DOHH2 (cell line): ENCODE data around the gene IRX4.

ENCODE experiments used
- H3F3A ChIP-seq: fragments of 200-600 bp; sonication (generic), shearing (Covaris generic); 2 replicates; pipeline ENCODE4 v1.6.0; 2016; ENCODE audit warnings: antibody characterized with exemption, mild to moderate bottlenecking; ENCODE audit not compliant: control insufficient read depth, insufficient read depth
- H3K27ac ChIP-seq: fragments of 200-600 bp; sonication (generic); 2 replicates; pipeline ENCODE4 v1.5.1; 2014; ENCODE audit warnings: low read depth, mild to moderate bottlenecking, low read length, moderate library complexity
- H3K27me3 ChIP-seq: fragments of 200-600 bp; sonication (generic); 2 replicates; pipeline ENCODE4 v1.6.1; 2014; ENCODE audit warnings: mild to moderate bottlenecking, low read length, mixed read lengths; ENCODE audit not compliant: control insufficient read depth
- H3K36me3 ChIP-seq: fragments of 200-600 bp; sonication (generic); 2 replicates; pipeline ENCODE4 v1.6.1; 2014; ENCODE audit warnings: mild to moderate bottlenecking, low read length, moderate library complexity, mixed read lengths; ENCODE audit not compliant: control insufficient read depth
- H3K4me1 ChIP-seq: fragments of 200-600 bp; sonication (generic); 2 replicates; pipeline ENCODE4 v1.6.1; 2014; ENCODE audit warnings: mild to moderate bottlenecking, low read length, mixed read lengths; ENCODE audit not compliant: control insufficient read depth
- H3K4me2 ChIP-seq: fragments of 200-600 bp; sonication (generic); 2 replicates; pipeline ENCODE4 v1.6.0; 2014; ENCODE audit warnings: mild to moderate bottlenecking, low read length, moderate library complexity
- H3K4me3 ChIP-seq: fragments of 200-600 bp; sonication (generic); 2 replicates; pipeline ENCODE4 v1.5.1; 2014; ENCODE audit warnings: mild to moderate bottlenecking, low read length, mixed read lengths
- H3K79me2 ChIP-seq: fragments of 200-600 bp; sonication (generic); 2 replicates; pipeline ENCODE4 v1.6.1; 2014; ENCODE audit warnings: mild to moderate bottlenecking, low read length, mixed read lengths; ENCODE audit not compliant: control insufficient read depth
- H3K9me2 ChIP-seq: fragments of 200-600 bp; sonication (generic); replicated peaks from 2 replicates; pipeline ENCODE4 v1.6.1; 2014; ENCODE audit warnings: mild to moderate bottlenecking, low read length, mixed read lengths; ENCODE audit not compliant: control insufficient read depth
- H3K9me3 ChIP-seq: fragments of 200-600 bp; sonication (generic); 2 replicates; pipeline ENCODE4 v1.6.1; 2014; ENCODE audit warnings: antibody characterized with exemption, low read length, mixed read lengths; ENCODE audit not compliant: control insufficient read depth, insufficient read depth
- H4K20me1 ChIP-seq: fragments of 200-600 bp; sonication (generic); 2 replicates; pipeline ENCODE4 v1.6.0; 2014; ENCODE audit warnings: low read depth, mild to moderate bottlenecking, antibody characterized with exemption, low read length, moderate library complexity; ENCODE audit not compliant: control insufficient read depth, insufficient read depth
- CTCF ChIP-seq: fragments of 200-600 bp; sonication (generic); IDR thresholded peaks from one replicate; pipeline ENCODE4 v1.5.1; 2014; ENCODE audit warnings: antibody characterized with exemption, mild to moderate bottlenecking, low read depth, low read length; ENCODE audit not compliant: poor library complexity, severe bottlenecking
- EZH2phosphoT487 ChIP-seq: fragments of 200-600 bp; sonication (generic); IDR thresholded peaks from 2 replicates; pipeline ENCODE4 v1.6.1; 2017; ENCODE audit warnings: borderline replicate concordance, mild to moderate bottlenecking, antibody characterized with exemption, low read length, moderate library complexity, mixed read lengths

Gene IRX4

GRCh38 chr5:1860949-1861348 lies 21.8 kb downstream of the IRX4 start:
- Histone ChIP-seq H3K36me3 (no peaks in the 10 kb centered on the region), H3K27ac (no peak overlapping the region), H3K9me3 (no peaks in the 10 kb centered on the region), H3K4me2 (no peak overlapping the region), H4K20me1 (no peaks in the 10 kb centered on the region), H3K79me2 (no peaks in the 10 kb centered on the region), H3K4me1 (no peaks in the 10 kb centered on the region), H3K9me2 (no peaks in the 10 kb centered on the region), H3K27me3 (no peaks in the 10 kb centered on the region), H3F3A (no peaks in the 10 kb centered on the region), H3K4me3 (no peak overlapping the region)
- TF ChIP-seq CTCF (no peak), EZH2phosphoT487 (no peak)

GRCh38 chr5:1860021-1860610 lies 22.6 kb downstream of the IRX4 start:
- no peaks in the 10 kb centered on the region for H3K36me3 ChIP-seq
- no peaks in the 10 kb centered on the region for H3K9me3 ChIP-seq
- no peaks in the 10 kb centered on the region for H3K9me2 ChIP-seq
- no peak overlapping the region for H3K4me2 ChIP-seq
- no peak for TF ChIP-seq EZH2phosphoT487
- TF ChIP-seq CTCF = no peak
- H3K79me2 ChIP-seq = no peaks in the 10 kb centered on the region
- H3K4me1 ChIP-seq = no peaks in the 10 kb centered on the region
- no peak overlapping the region for H3K27ac ChIP-seq
- H3K4me3 ChIP-seq = no peak overlapping the region
- H3K27me3 ChIP-seq = no peaks in the 10 kb centered on the region
- no peaks in the 10 kb centered on the region for H3F3A ChIP-seq
- no peaks in the 10 kb centered on the region for H4K20me1 ChIP-seq

DNA sequence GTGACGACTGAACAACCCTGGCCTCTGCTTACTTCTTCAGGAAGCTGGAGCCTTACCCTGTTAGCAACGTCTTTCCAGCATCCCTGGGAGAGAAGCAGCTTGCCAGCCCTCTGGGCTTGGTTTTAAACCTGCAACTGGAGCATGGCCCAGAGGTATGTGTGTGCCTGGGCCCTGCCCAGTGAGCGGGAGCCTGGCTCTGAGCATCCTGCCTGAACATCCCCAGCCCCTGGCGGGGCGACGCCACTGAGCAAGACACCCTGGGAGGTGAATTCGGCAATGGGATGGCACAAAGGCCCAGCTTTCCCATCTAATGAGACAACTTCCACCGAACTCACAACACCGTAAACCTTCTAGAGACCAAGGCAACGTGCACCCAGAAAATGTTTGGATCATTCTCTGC lies 23.6 kb downstream of the IRX4 start:
- H3K9me3 ChIP-seq = no peaks in the 10 kb centered on the region

More for the DNA sequence above, 23.6 kb downstream of the IRX4 start:
- Histone ChIP-seq H3K79me2 (no peaks in the 10 kb centered on the region), H3K4me3 (no peak overlapping the region), H3K27ac (no peak overlapping the region), H3K27me3 (no peaks in the 10 kb centered on the region), H3K4me2 (no peak overlapping the region), H4K20me1 (no peaks in the 10 kb centered on the region), H3K36me3 (no peaks in the 10 kb centered on the region), H3K9me2 (no peaks in the 10 kb centered on the region), H3F3A (no peaks in the 10 kb centered on the region), H3K4me1 (no peaks in the 10 kb centered on the region)
- TF ChIP-seq CTCF = no peak
- TF ChIP-seq EZH2phosphoT487 = no peak
